IPS-15b (cell line): ENCODE results near the gene RFX8.

ENCODE experiments used
- H3K27me3 ChIP-seq: one replicate; pipeline ENCODE4 v1.6.1; 2013; ENCODE audit warnings: low read length; ENCODE audit not compliant: control insufficient read depth, insufficient read depth
- H3K36me3 ChIP-seq: one replicate; pipeline ENCODE4 v1.6.1; 2013; ENCODE audit warnings: low read length; ENCODE audit not compliant: control insufficient read depth, insufficient read depth
- H3K4me1 ChIP-seq: one replicate; pipeline ENCODE4 v1.6.1; 2013; ENCODE audit warnings: mild to moderate bottlenecking, low read length; ENCODE audit not compliant: control insufficient read depth, insufficient read depth
- H3K4me3 ChIP-seq: one replicate; pipeline ENCODE4 v1.5.1; 2013; ENCODE audit warnings: low read depth, low read length
- H3K9ac ChIP-seq: one replicate; pipeline ENCODE4 v1.6.1; 2013; ENCODE audit warnings: low read depth, mild to moderate bottlenecking, low read length
- H3K9me3 ChIP-seq: one replicate; pipeline ENCODE4 v1.6.1; 2013; ENCODE audit warnings: mild to moderate bottlenecking, low read length; ENCODE audit not compliant: control insufficient read depth, insufficient read depth

The RFX8 gene

GRCh38 chr2:101485856-101486255, 10.9 kb upstream of the RFX8 start:
- no peaks in the 10 kb centered on the region for H3K36me3 ChIP-seq
- H3K27me3 ChIP-seq = no peaks in the 10 kb centered on the region
- no peak overlapping the region for H3K9ac ChIP-seq
- no peaks in the 10 kb centered on the region for H3K9me3 ChIP-seq
- no peaks in the 10 kb centered on the region for H3K4me1 ChIP-seq
- H3K4me3 ChIP-seq = no peak overlapping the region

GRCh38 chr2:101480764-101481163, 5.9 kb upstream of the RFX8 start:
- Histone ChIP-seq H3K9me3 (no peaks in the 10 kb centered on the region), H3K36me3 (no peaks in the 10 kb centered on the region), H3K27me3 (no peaks in the 10 kb centered on the region), H3K4me3 (no peak overlapping the region), H3K4me1 (peaks cover 6% of the 10 kb centered on the region), H3K9ac (no peak overlapping the region)

GRCh38 chr2:101479810-101480209, 4.9 kb upstream of the RFX8 start:
- Histone ChIP-seq H3K27me3 (peaks cover 3% of the 10 kb centered on the region), H3K4me3 (no peak overlapping the region), H3K9ac (no peak overlapping the region), H3K4me1 (peaks cover 8% of the 10 kb centered on the region), H3K36me3 (no peaks in the 10 kb centered on the region), H3K9me3 (no peaks in the 10 kb centered on the region)

- H3K27me3 ChIP-seq = peaks cover 3% of the 10 kb centered on the region
- H3K4me3 ChIP-seq = no peak overlapping the region
- H3K36me3 ChIP-seq = no peaks in the 10 kb centered on the region
- H3K9me3 ChIP-seq = no peaks in the 10 kb centered on the region
- H3K9ac ChIP-seq = no peak overlapping the region
- H3K4me1 ChIP-seq = peaks cover 8% of the 10 kb centered on the region
Observed at GRCh38 chr2:101479328-101479727, 4.4 kb upstream of the RFX8 start.

- Histone ChIP-seq H3K9ac (no peak overlapping the region), H3K27me3 (peaks cover 7% of the 10 kb centered on the region), H3K36me3 (no peaks in the 10 kb centered on the region), H3K4me1 (peaks cover 8% of the 10 kb centered on the region), H3K9me3 (no peaks in the 10 kb centered on the region), H3K4me3 (no peak overlapping the region)
Observed at GRCh38 chr2:101478181-101479001, 3.5 kb upstream of the RFX8 start.

- Histone ChIP-seq H3K4me3 (no peak overlapping the region), H3K36me3 (no peaks in the 10 kb centered on the region), H3K9ac (no peak overlapping the region), H3K9me3 (no peaks in the 10 kb centered on the region), H3K4me1 (peaks cover 8% of the 10 kb centered on the region), H3K27me3 (peaks cover 15% of the 10 kb centered on the region)
Observed at GRCh38 chr2:101477556-101477955, 2.6 kb upstream of the RFX8 start.

GRCh38 chr2:101476605-101477208, 1.8 kb upstream of the RFX8 start:
- H3K27me3 ChIP-seq = peaks cover 15% of the 10 kb centered on the region
- no peak overlapping the region for H3K9ac ChIP-seq
- H3K36me3 ChIP-seq = no peaks in the 10 kb centered on the region
- no peak overlapping the region for H3K4me3 ChIP-seq
- H3K9me3 ChIP-seq = no peaks in the 10 kb centered on the region
- peaks cover 8% of the 10 kb centered on the region for H3K4me1 ChIP-seq

GRCh38 chr2:101473911-101474701, 806 bp downstream of the RFX8 start:
- Histone ChIP-seq H3K4me1 (peaks cover 2% of the 10 kb centered on the region), H3K27me3 (peaks cover 15% of the 10 kb centered on the region), H3K9ac (peak overlapping the region; percentile 54), H3K9me3 (no peaks in the 10 kb centered on the region), H3K36me3 (no peaks in the 10 kb centered on the region), H3K4me3 (peak overlapping the region; percentile 62)

- peak overlapping the region; percentile 62 for H3K4me3 ChIP-seq
- peaks cover 15% of the 10 kb centered on the region for H3K27me3 ChIP-seq
- no peaks in the 10 kb centered on the region for H3K9me3 ChIP-seq
- peaks cover 2% of the 10 kb centered on the region for H3K4me1 ChIP-seq
- no peaks in the 10 kb centered on the region for H3K36me3 ChIP-seq
- peak overlapping the region; percentile 54 for H3K9ac ChIP-seq
Observed at GRCh38 chr2:101473591-101473910, 1.4 kb downstream of the RFX8 start.

GRCh38 chr2:101469863-101470262, 5.0 kb downstream of the RFX8 start:
- no peaks in the 10 kb centered on the region for H3K9me3 ChIP-seq
- no peak overlapping the region for H3K9ac ChIP-seq
- H3K36me3 ChIP-seq = no peaks in the 10 kb centered on the region
- H3K4me3 ChIP-seq = no peak overlapping the region
- peaks cover 4% of the 10 kb centered on the region for H3K4me1 ChIP-seq
- peaks cover 13% of the 10 kb centered on the region for H3K27me3 ChIP-seq

- Histone ChIP-seq H3K27me3 (no peaks in the 10 kb centered on the region), H3K4me3 (no peak overlapping the region), H3K9me3 (no peaks in the 10 kb centered on the region), H3K4me1 (peaks cover 3% of the 10 kb centered on the region), H3K36me3 (no peaks in the 10 kb centered on the region), H3K9ac (no peak overlapping the region)
Observed at GRCh38 chr2:101467306-101467705, 7.6 kb downstream of the RFX8 start.
